H9 (cell line): ENCODE data around the gene TGFBI. TPM values are rescaled to one million over a fixed set of nuclear protein-coding genes. Genes with fewer than 3 reads are reported as not detected.

Experiments used
- DNase-seq: peaks from one replicate; pipeline ENCODE4 v3.0.0-alpha.2; 2017
- H2AFZ ChIP-seq: one replicate; pipeline ENCODE4 v1.6.1; 2013; ENCODE audit warnings: mild to moderate bottlenecking, low read length, control low read depth, moderate library complexity
- H2AK5ac ChIP-seq: 2 replicates; pipeline ENCODE4 v1.6.1; 2013; ENCODE audit warnings: low read length, control low read depth, mixed read lengths; ENCODE audit not compliant: insufficient read length
- H2BK120ac ChIP-seq: one replicate; pipeline ENCODE4 v1.6.1; 2013; ENCODE audit warnings: low read depth, mild to moderate bottlenecking, low read length, control low read depth, inconsistent platforms; ENCODE audit not compliant: poor library complexity, severe bottlenecking
- H2BK12ac ChIP-seq: 2 replicates; pipeline ENCODE4 v1.6.1; 2013; ENCODE audit warnings: low read length, control low read depth, mixed read lengths, low read depth; ENCODE audit not compliant: insufficient read length
- H2BK15ac ChIP-seq: 2 replicates; pipeline ENCODE4 v1.6.1; 2013; ENCODE audit warnings: low read depth, low read length, control low read depth
- H2BK20ac ChIP-seq: one replicate; pipeline ENCODE4 v1.6.1; 2013; ENCODE audit warnings: low read depth, mild to moderate bottlenecking, low read length, control low read depth, inconsistent platforms; ENCODE audit not compliant: poor library complexity, severe bottlenecking
- H2BK5ac ChIP-seq: 2 replicates; pipeline ENCODE4 v1.6.1; 2013; ENCODE audit warnings: low read length, control low read depth, mixed read lengths; ENCODE audit not compliant: insufficient read length
- H3K14ac ChIP-seq: 2 replicates; pipeline ENCODE4 v1.6.1; 2013; ENCODE audit warnings: low read length, control low read depth; ENCODE audit not compliant: insufficient read depth
- H3K18ac ChIP-seq: 2 replicates; pipeline ENCODE4 v1.6.1; 2013; ENCODE audit warnings: low read depth, mild to moderate bottlenecking, mixed read lengths, low read length, control low read depth; ENCODE audit not compliant: insufficient read length
- H3K23ac ChIP-seq: 2 replicates; pipeline ENCODE4 v1.6.1; 2013; ENCODE audit warnings: low read length, control low read depth, mixed read lengths, low read depth; ENCODE audit not compliant: insufficient read length
- H3K23me2 ChIP-seq: 2 replicates; pipeline ENCODE4 v1.6.1; 2013; ENCODE audit warnings: low read depth, mild to moderate bottlenecking, mixed read lengths, low read length, control low read depth; ENCODE audit not compliant: insufficient read length, poor library complexity, severe bottlenecking
- H3K27ac ChIP-seq: 2 replicates; pipeline ENCODE4 v1.5.1; 2013; ENCODE audit warnings: low read length, control low read depth, mixed read lengths, low read depth; ENCODE audit not compliant: insufficient read length
- H3K27me3 ChIP-seq: 2 replicates; pipeline ENCODE4 v1.6.1; 2013; ENCODE audit warnings: low read length, control low read depth, inconsistent platforms; ENCODE audit not compliant: insufficient read depth
- H3K4ac ChIP-seq: 2 replicates; pipeline ENCODE4 v1.6.1; 2013; ENCODE audit warnings: low read depth, mild to moderate bottlenecking, control low read depth, inconsistent platforms, low read length, moderate library complexity
- H3K4me1 ChIP-seq: 2 replicates; pipeline ENCODE4 v1.6.1; 2013; ENCODE audit warnings: low read length, control low read depth, inconsistent platforms; ENCODE audit not compliant: insufficient read depth
- H3K4me2 ChIP-seq: 2 replicates; pipeline ENCODE4 v1.6.1; 2013; ENCODE audit warnings: low read length, control low read depth, mixed read lengths; ENCODE audit not compliant: insufficient read length, insufficient read depth
- H3K56ac ChIP-seq: 2 replicates; pipeline ENCODE4 v1.6.1; 2013; ENCODE audit warnings: low read depth, mild to moderate bottlenecking, mixed read lengths, low read length, control low read depth; ENCODE audit not compliant: insufficient read length
- H3K79me1 ChIP-seq: 2 replicates; pipeline ENCODE4 v1.6.1; 2013; ENCODE audit warnings: low read depth, mild to moderate bottlenecking, moderate library complexity, low read length, control low read depth, inconsistent platforms; ENCODE audit not compliant: insufficient read depth, poor library complexity, severe bottlenecking
- H3K79me2 ChIP-seq: 2 replicates; pipeline ENCODE4 v1.6.1; 2013; ENCODE audit warnings: low read length, control low read depth, inconsistent platforms; ENCODE audit not compliant: insufficient read depth
- H3K9ac ChIP-seq: 2 replicates; pipeline ENCODE4 v1.6.1; 2013; ENCODE audit warnings: low read length, control low read depth, mixed read lengths; ENCODE audit not compliant: insufficient read length; ENCODE audit errors: extremely low read depth
- H3K9me3 ChIP-seq: one replicate; pipeline ENCODE4 v1.6.1; 2013; ENCODE audit warnings: low read depth, low read length, inconsistent platforms; ENCODE audit not compliant: control insufficient read depth
- H3T11ph ChIP-seq: one replicate; pipeline ENCODE4 v1.6.1; 2013; ENCODE audit warnings: mild to moderate bottlenecking, low read length, control low read depth, inconsistent platforms
- H4K20me1 ChIP-seq: one replicate; pipeline ENCODE4 v1.6.1; 2013; ENCODE audit not compliant: control insufficient read depth, insufficient read length, insufficient read depth
- H4K5ac ChIP-seq: 2 replicates; pipeline ENCODE4 v1.6.1; 2013; ENCODE audit warnings: low read depth, mild to moderate bottlenecking, mixed read lengths, low read length, control low read depth; ENCODE audit not compliant: insufficient read length
- H4K8ac ChIP-seq: replicated peaks from 2 replicates; pipeline ENCODE4 v1.6.1; 2013; ENCODE audit warnings: low read length, control low read depth, mixed read lengths, low read depth; ENCODE audit not compliant: insufficient read length
- H4K91ac ChIP-seq: 2 replicates; pipeline ENCODE4 v1.6.1; 2013; ENCODE audit warnings: low read depth, mild to moderate bottlenecking, moderate library complexity, mixed read lengths, low read length, control low read depth; ENCODE audit not compliant: insufficient read length
- H3K27ac Mint-ChIP-seq, 3 experiments: 2 replicates in 2 of 3; 3 replicates in 1 of 3; pipeline ENCODE4 v1.8.0; 2020 to 2021; ENCODE audit warnings: mixed read lengths in 3 of 3, mild to moderate bottlenecking in 1 of 3, moderate library complexity in 1 of 3
- H3K27me3 Mint-ChIP-seq: 2 replicates; pipeline ENCODE4 v1.8.0; 2021; ENCODE audit warnings: low read depth, mild to moderate bottlenecking, moderate library complexity, mixed read lengths
- H3K36me3 Mint-ChIP-seq, 3 experiments: 2 replicates in 2 of 3; 3 replicates in 1 of 3; pipeline ENCODE4 v1.8.0; 2020 to 2021; ENCODE audit warnings: low read depth in 3 of 3, mixed read lengths in 3 of 3; ENCODE audit not compliant: insufficient read depth in 1 of 3
- H3K4me1 Mint-ChIP-seq, 2 experiments: 2 replicates each; pipeline ENCODE4 v1.8.0; 2020; ENCODE audit warnings: mixed read lengths in 2 of 2
- H3K4me3 Mint-ChIP-seq, 2 experiments: 2 replicates in 1 of 2; 3 replicates in 1 of 2; pipeline ENCODE4 v1.8.0; 2020 to 2021; ENCODE audit warnings: mild to moderate bottlenecking in 2 of 2, mixed read lengths in 2 of 2, moderate library complexity in 1 of 2
- H3K9me3 Mint-ChIP-seq, 2 experiments: 2 replicates in 1 of 2; 3 replicates in 1 of 2; pipeline ENCODE4 v1.8.0; 2020; ENCODE audit warnings: mild to moderate bottlenecking in 2 of 2, mixed read lengths in 2 of 2, moderate library complexity in 1 of 2
- WGBS: extraction: QIAGEN DNeasy Blood & Tissue Kit; methylation state at CpG from one replicate; pipeline ENCODE4 v1.1.7; 2013; ENCODE audit warnings: missing lambda C conversion rate, low lambda C conversion rate, mixed read lengths; ENCODE audit not compliant: insufficient read length; ENCODE audit errors: extremely low coverage; 5-methylcytosine and 5-hydroxymethylcytosine counted together
- total RNA-seq: library from RNA; stranded (reverse); gene quantifications from 2 replicates; pipeline ENCODE4 v1.2.1, GENCODE V29; 2021
- TF ChIP-seq, protein P1 (sequence below): fragments of 200-600 bp; sonication (generic); conservative IDR thresholded peaks from 3 replicates; pipeline ENCODE4 v1.8.0; 2021; ENCODE audit warnings: antibody characterized with exemption, mild to moderate bottlenecking

The TGFBI gene
- total RNA-seq, 1 experiment from 2014 or later: 4.7 TPM

DNA sequence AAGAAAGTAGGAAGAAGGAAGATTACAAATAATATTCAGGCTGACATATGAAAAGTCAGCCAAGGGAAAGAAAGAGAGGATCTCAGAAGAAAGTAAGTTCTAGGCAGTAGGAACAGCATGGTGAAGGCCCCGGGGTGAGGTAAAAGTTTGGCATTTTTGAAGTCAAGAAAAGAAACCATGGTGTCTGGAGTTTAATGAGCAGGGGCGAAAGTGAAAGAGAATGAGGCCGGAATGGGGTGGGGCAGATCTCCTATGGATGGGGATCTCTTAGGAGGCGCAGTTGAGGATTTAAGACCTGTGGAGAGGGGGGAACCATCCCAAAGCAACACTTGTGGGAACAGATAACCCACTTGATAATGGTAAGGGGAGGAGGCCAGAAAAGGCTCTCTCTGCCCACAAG lies 61.5 kb downstream of the TGFBI start:
- TF ChIP-seq, protein P1, sequence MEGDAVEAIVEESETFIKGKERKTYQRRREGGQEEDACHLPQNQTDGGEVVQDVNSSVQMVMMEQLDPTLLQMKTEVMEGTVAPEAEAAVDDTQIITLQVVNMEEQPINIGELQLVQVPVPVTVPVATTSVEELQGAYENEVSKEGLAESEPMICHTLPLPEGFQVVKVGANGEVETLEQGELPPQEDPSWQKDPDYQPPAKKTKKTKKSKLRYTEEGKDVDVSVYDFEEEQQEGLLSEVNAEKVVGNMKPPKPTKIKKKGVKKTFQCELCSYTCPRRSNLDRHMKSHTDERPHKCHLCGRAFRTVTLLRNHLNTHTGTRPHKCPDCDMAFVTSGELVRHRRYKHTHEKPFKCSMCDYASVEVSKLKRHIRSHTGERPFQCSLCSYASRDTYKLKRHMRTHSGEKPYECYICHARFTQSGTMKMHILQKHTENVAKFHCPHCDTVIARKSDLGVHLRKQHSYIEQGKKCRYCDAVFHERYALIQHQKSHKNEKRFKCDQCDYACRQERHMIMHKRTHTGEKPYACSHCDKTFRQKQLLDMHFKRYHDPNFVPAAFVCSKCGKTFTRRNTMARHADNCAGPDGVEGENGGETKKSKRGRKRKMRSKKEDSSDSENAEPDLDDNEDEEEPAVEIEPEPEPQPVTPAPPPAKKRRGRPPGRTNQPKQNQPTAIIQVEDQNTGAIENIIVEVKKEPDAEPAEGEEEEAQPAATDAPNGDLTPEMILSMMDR: no peak
- Histone ChIP-seq H3K56ac (no peak overlapping the region), H3K9ac (no peak overlapping the region), H2BK20ac (no peak overlapping the region), H3K79me1 (no peaks in the 10 kb centered on the region), H3K27ac (no peak overlapping the region), H3K23ac (no peak overlapping the region), H3K14ac (no peak overlapping the region), H3T11ph (no peak overlapping the region), H3K27me3 (no peaks in the 10 kb centered on the region), H3K79me2 (no peaks in the 10 kb centered on the region), H3K4ac (no peak overlapping the region), H2AFZ (no peak overlapping the region), H4K91ac (no peak overlapping the region), H3K4me1 (no peaks in the 10 kb centered on the region), H2BK15ac (no peak overlapping the region), H4K5ac (no peak overlapping the region), H3K18ac (no peak overlapping the region), H2BK5ac (no peak overlapping the region), H4K8ac (no peak overlapping the region), H2BK120ac (no peak overlapping the region), H2BK12ac (no peak overlapping the region), H3K23me2 (no peaks in the 10 kb centered on the region), H3K4me2 (no peak overlapping the region), H2AK5ac (no peak overlapping the region), H4K20me1 (no peaks in the 10 kb centered on the region), H3K9me3 (no peaks in the 10 kb centered on the region)
- Mint-ChIP-seq H3K36me3 (no peaks in the 10 kb centered on the region), H3K4me1 (peaks cover 5 to 6% of the 10 kb centered on the region in 2 experiments; a peak in 3 of 4 replicates), H3K4me3 (no peak overlapping the region), H3K27ac (no peak overlapping the region), H3K9me3 (no peaks in the 10 kb centered on the region), H3K27me3 (peaks cover 8% of the 10 kb centered on the region)
- no CpG with 5 or more reads among the region's 4 CpGs for WGBS
- no peak for DNase-seq
